Measurements from ENCODE around the gene TRIM45.

DNA sequence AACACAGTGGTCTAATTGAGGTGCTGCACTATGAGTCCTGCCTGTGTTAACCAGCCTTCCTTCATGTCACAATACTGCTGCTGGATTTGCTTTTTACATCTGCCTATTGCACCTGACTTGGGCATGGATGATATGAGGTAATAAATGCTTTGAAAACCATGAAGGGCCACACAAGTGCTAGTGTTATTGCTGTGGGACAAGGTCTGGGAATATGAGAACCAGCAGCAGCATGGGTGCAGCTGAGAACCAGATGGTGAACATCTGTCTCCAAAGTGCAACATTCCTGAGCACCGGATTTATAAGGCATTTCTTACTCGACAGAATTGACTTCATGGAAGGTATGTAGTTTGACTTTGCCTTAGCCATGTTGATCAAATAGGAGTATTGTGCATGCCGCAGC lies 16.6 kb downstream of the TRIM45 start:
- TF ChIP-seq, protein P1, sequence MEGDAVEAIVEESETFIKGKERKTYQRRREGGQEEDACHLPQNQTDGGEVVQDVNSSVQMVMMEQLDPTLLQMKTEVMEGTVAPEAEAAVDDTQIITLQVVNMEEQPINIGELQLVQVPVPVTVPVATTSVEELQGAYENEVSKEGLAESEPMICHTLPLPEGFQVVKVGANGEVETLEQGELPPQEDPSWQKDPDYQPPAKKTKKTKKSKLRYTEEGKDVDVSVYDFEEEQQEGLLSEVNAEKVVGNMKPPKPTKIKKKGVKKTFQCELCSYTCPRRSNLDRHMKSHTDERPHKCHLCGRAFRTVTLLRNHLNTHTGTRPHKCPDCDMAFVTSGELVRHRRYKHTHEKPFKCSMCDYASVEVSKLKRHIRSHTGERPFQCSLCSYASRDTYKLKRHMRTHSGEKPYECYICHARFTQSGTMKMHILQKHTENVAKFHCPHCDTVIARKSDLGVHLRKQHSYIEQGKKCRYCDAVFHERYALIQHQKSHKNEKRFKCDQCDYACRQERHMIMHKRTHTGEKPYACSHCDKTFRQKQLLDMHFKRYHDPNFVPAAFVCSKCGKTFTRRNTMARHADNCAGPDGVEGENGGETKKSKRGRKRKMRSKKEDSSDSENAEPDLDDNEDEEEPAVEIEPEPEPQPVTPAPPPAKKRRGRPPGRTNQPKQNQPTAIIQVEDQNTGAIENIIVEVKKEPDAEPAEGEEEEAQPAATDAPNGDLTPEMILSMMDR (IDR thresholded peaks at IDR 0.05; ENCODE audit: poor library complexity): no peak
- TF ChIP-seq EZH2 (IDR thresholded peaks at IDR 0.05; ENCODE audit: borderline replicate concordance): no peak
- TF ChIP-seq EZH2phosphoT487 (IDR thresholded peaks at IDR 0.05; ENCODE audit: low read depth, severe bottlenecking, unreplicated experiment): no peak
